ENCODE results near the gene TEX10.

GRCh38 chr9:100364013-100364412 lies 11.3 kb upstream of the TEX10 start:
- TF ChIP-seq CCAR2 (IDR thresholded peaks at IDR 0.05; ENCODE audit: low read depth, low read length) (no peak), SRSF3 (IDR thresholded peaks at IDR 0.05; ENCODE audit: insufficient read depth, low read length) (no peak), CTCF (IDR thresholded peaks at IDR 0.05 in 2 of 3, conservative IDR thresholded peaks at IDR 0.05 in 1 of 3; ENCODE audit: insufficient read depth in 2 of 3, low read depth in 1 of 3, low read length in 3 of 3) (no peak), RFX5 (IDR thresholded peaks at IDR 0.05; ENCODE audit: low read depth, low read length) (no peak), EHMT2 (IDR thresholded peaks at IDR 0.05) (no peak)
